Uterus (tissue), 4 donors: ENCODE results near the gene CPVL. TPM values are rescaled to one million over a fixed set of nuclear protein-coding genes. Genes with fewer than 3 reads are reported as not detected.

Source experiments
- DNase-seq, 2 donors: peaks; one replicate each; pipeline ENCODE4 v3.0.0-alpha.2; 2019 to 2020
- H3K27ac ChIP-seq, 2 donors: fragments of 200-600 bp; sonication (generic); 1 replicate in 1 of 2; 2 replicates in 1 of 2; pipeline ENCODE4 v1.5.1; 2016 to 2018
- H3K27me3 ChIP-seq, 2 donors: fragments of 200-600 bp; sonication (generic); one replicate each; pipeline ENCODE4 v1.5.1; 2018 to 2019; ENCODE audit warnings: control low read depth in 1 of 2
- H3K36me3 ChIP-seq, 2 donors: fragments of 200-600 bp; sonication (generic); one replicate each; pipeline ENCODE4 v1.5.1; 2019; ENCODE audit warnings: control low read depth in 1 of 2
- H3K4me1 ChIP-seq, 2 donors: fragments of 200-600 bp; sonication (generic); one replicate each; pipeline ENCODE4 v1.5.1; 2018 to 2019; ENCODE audit warnings: control low read depth in 1 of 2
- H3K4me3 ChIP-seq, 2 donors: fragments of 200-600 bp; sonication (generic); 1 replicate in 1 of 2; 2 replicates in 1 of 2; pipeline ENCODE4 v1.5.1; 2018 to 2019; ENCODE audit warnings: mild to moderate bottlenecking in 1 of 2
- H3K9me3 ChIP-seq, 2 donors: fragments of 200-600 bp; sonication (generic); one replicate each; pipeline ENCODE4 v1.5.1; 2019; ENCODE audit warnings: control low read depth in 1 of 2
- CTCF ChIP-seq, 4 experiments: fragments of 200-600 bp in 2 of 4; fragments of 450-650 bp in 2 of 4; sonication (generic) in 2 of 4; IDR thresholded peaks; one replicate each; pipeline ENCODE4 v1.5.1; 2016 to 2019; ENCODE audit warnings: antibody characterized with exemption in 4 of 4, mild to moderate bottlenecking in 2 of 4, moderate library complexity in 1 of 4
- POLR2A ChIP-seq, 2 donors: fragments of 450-650 bp; IDR thresholded peaks; one replicate each; pipeline ENCODE4 v1.6.1; 2016; ENCODE audit warnings: antibody characterized with exemption in 2 of 2, mild to moderate bottlenecking in 1 of 2, moderate library complexity in 1 of 2
- intact Hi-C: fragments of 100-400 bp; cut with DNase I; formaldehyde crosslinking; loops from one replicate; pipeline ENCODE4 v1.15.1; 2023; ENCODE audit warnings: low total_unique reads
- total RNA-seq, 4 donors: library from RNA; depleted of rRNA in 3 of 4; stranded (reverse); fragments of >200 nt in 3 of 4; gene quantifications; one replicate each; pipeline versions ENCODE4 v1.1.0 to v1.2.4, GENCODE V29; 2014 to 2023
- donor health status: DM: yes; HTN: yes; CAD: no.

Gene CPVL
- total RNA-seq, 4 donors from 2014 or later: 8.5 to 21.1 (median 14.5) TPM

- no peak for TF ChIP-seq CTCF (IDR thresholded peaks at IDR 0.05)
- no peak for TF ChIP-seq POLR2A (IDR thresholded peaks at IDR 0.05)
- DNase-seq: no peak
These were observed 165.7 kb downstream of the CPVL start for GRCh38 chr7:28980451-28981160.

GRCh38 chr7:28979776-28980175 is 166.6 kb downstream of the CPVL start:
- TF ChIP-seq CTCF (IDR thresholded peaks at IDR 0.05): no peak
- TF ChIP-seq POLR2A (IDR thresholded peaks at IDR 0.05): no peak
- Histone ChIP-seq H3K4me3 (no peak overlapping the region), H3K27me3 (no peaks in the 10 kb centered on the region), H3K36me3 (no peaks in the 10 kb centered on the region), H3K4me1 (no peaks in the 10 kb centered on the region), H3K9me3 (no peaks in the 10 kb centered on the region), H3K27ac (peak overlapping the region in 1 of 2 donors; percentile 51)
- peak in 1 of 2 donors; percentile 58 for DNase-seq
- intact Hi-C loops: no loop called here

More at GRCh38 chr7:28980451-28981160, 165.7 kb downstream of the CPVL start:
- Histone ChIP-seq H3K27ac (peak overlapping the region in 1 of 2 donors; percentile 8), H3K27me3 (no peaks in the 10 kb centered on the region), H3K36me3 (no peaks in the 10 kb centered on the region), H3K4me1 (peaks cover 0 to 2% of the 10 kb centered on the region in 2 donors), H3K4me3 (no peak overlapping the region), H3K9me3 (no peaks in the 10 kb centered on the region)
- intact Hi-C loops: no loop called here

- no peaks in the 10 kb centered on the region for H3K27me3 ChIP-seq
- H3K9me3 ChIP-seq: no peaks in the 10 kb centered on the region
- H3K4me1 ChIP-seq: no peaks in the 10 kb centered on the region
- intact Hi-C loops: no loop called here
- TF ChIP-seq POLR2A (IDR thresholded peaks at IDR 0.05) (no peak), CTCF (IDR thresholded peaks at IDR 0.05) (no peak)
- H3K27ac ChIP-seq: no peak overlapping the region
- no peak overlapping the region for H3K4me3 ChIP-seq
- no peak for DNase-seq
- no peaks in the 10 kb centered on the region for H3K36me3 ChIP-seq
These were observed 168.5 kb downstream of the CPVL start for GRCh38 chr7:28977881-28978280.

GRCh38 chr7:28976022-28976421 is 170.3 kb downstream of the CPVL start:
- no peaks in the 10 kb centered on the region for H3K4me1 ChIP-seq
- no peaks in the 10 kb centered on the region for H3K36me3 ChIP-seq
- intact Hi-C loops: no loop called here
- no peaks in the 10 kb centered on the region for H3K27me3 ChIP-seq
- no peak for DNase-seq
- no peaks in the 10 kb centered on the region for H3K9me3 ChIP-seq
- TF ChIP-seq CTCF (IDR thresholded peaks at IDR 0.05) (no peak), POLR2A (IDR thresholded peaks at IDR 0.05) (no peak)
- no peak overlapping the region for H3K4me3 ChIP-seq
- H3K27ac ChIP-seq: no peak overlapping the region

GRCh38 chr7:28973591-28973990 is 172.7 kb downstream of the CPVL start:
- no peaks in the 10 kb centered on the region for H3K36me3 ChIP-seq
- no peaks in the 10 kb centered on the region for H3K4me1 ChIP-seq
- no peak overlapping the region for H3K4me3 ChIP-seq
- no peak overlapping the region for H3K27ac ChIP-seq
- TF ChIP-seq POLR2A (IDR thresholded peaks at IDR 0.05): no peak
- intact Hi-C loops: no loop called here
- no peaks in the 10 kb centered on the region for H3K9me3 ChIP-seq
- no peaks in the 10 kb centered on the region for H3K27me3 ChIP-seq
- no peak for DNase-seq
